Osteoblast (primary cell): ENCODE data around the gene VCPKMT. TPM values are rescaled to one million over a fixed set of nuclear protein-coding genes. Genes with fewer than 3 reads are reported as not detected.
A peak's percentile ranks its signal among the peaks of the same experiment; 100 is the strongest.
"Not testable (repeated sequence)": the region's sequence is repeated elsewhere in the genome, so short reads cannot be mapped to it uniquely, and the experiment has no call there.

ENCODE experiments used
- DNase-seq: peaks from one replicate; pipeline ENCODE4 v3.0.0; 2011; ENCODE audit warnings: low spot score, mixed read lengths; ENCODE audit not compliant: insufficient read length; ENCODE audit errors: missing footprints
- H2AFZ ChIP-seq: 2 replicates; pipeline ENCODE4 v1.6.0; 2011; ENCODE audit warnings: mild to moderate bottlenecking, low read length
- H3K27ac ChIP-seq: 2 replicates; pipeline ENCODE4 v1.5.1; 2011; ENCODE audit warnings: mild to moderate bottlenecking, low read depth, low read length, moderate library complexity
- H3K27me3 ChIP-seq: 2 replicates; pipeline ENCODE4 v1.6.0; 2012; ENCODE audit warnings: mild to moderate bottlenecking, control low read depth, inconsistent platforms, low read length, moderate library complexity; ENCODE audit not compliant: insufficient read depth
- H3K36me3 ChIP-seq: 2 replicates; pipeline ENCODE4 v1.5.1; 2011; ENCODE audit warnings: mild to moderate bottlenecking, low read length, control low read depth, moderate library complexity; ENCODE audit not compliant: insufficient read depth
- H3K4me1 ChIP-seq: 2 replicates; pipeline ENCODE4 v1.5.1; 2011; ENCODE audit warnings: mild to moderate bottlenecking, low read length, control low read depth, moderate library complexity; ENCODE audit not compliant: insufficient read depth
- H3K4me2 ChIP-seq: 2 replicates; pipeline ENCODE4 v1.6.0; 2011; ENCODE audit warnings: mild to moderate bottlenecking, low read length; ENCODE audit not compliant: insufficient read depth
- H3K4me3 ChIP-seq: fragments of 200-600 bp; sonication (generic); 3 replicates; pipeline ENCODE4 v1.5.1; 2012; ENCODE audit warnings: mild to moderate bottlenecking, low read length, inconsistent platforms; ENCODE audit not compliant: insufficient read depth
- H3K79me2 ChIP-seq: 2 replicates; pipeline ENCODE4 v1.6.0; 2012; ENCODE audit warnings: mild to moderate bottlenecking, low read length, control low read depth, inconsistent platforms; ENCODE audit not compliant: insufficient read depth
- H3K9me3 ChIP-seq: 2 replicates; pipeline ENCODE4 v1.5.1; 2011; ENCODE audit warnings: low read depth, low read length, control low read depth
- H4K20me1 ChIP-seq: 2 replicates; pipeline ENCODE4 v1.6.0; 2012; ENCODE audit warnings: mild to moderate bottlenecking, low read length, control low read depth; ENCODE audit not compliant: insufficient read depth
- total RNA-seq: library from RNA; depleted of rRNA; stranded (reverse); fragments of >200 nt; gene quantifications from 2 replicates; pipeline ENCODE4 v1.2.3, GENCODE V29; 2012
- TF ChIP-seq, protein P1 (sequence below): IDR thresholded peaks from 2 replicates; pipeline ENCODE4 v1.5.1; 2011; ENCODE audit warnings: mild to moderate bottlenecking, low read depth, low read length, moderate library complexity; ENCODE audit errors: extremely low read depth

Gene VCPKMT
- total RNA-seq, 1 donor, result 5.4 TPM

DNA sequence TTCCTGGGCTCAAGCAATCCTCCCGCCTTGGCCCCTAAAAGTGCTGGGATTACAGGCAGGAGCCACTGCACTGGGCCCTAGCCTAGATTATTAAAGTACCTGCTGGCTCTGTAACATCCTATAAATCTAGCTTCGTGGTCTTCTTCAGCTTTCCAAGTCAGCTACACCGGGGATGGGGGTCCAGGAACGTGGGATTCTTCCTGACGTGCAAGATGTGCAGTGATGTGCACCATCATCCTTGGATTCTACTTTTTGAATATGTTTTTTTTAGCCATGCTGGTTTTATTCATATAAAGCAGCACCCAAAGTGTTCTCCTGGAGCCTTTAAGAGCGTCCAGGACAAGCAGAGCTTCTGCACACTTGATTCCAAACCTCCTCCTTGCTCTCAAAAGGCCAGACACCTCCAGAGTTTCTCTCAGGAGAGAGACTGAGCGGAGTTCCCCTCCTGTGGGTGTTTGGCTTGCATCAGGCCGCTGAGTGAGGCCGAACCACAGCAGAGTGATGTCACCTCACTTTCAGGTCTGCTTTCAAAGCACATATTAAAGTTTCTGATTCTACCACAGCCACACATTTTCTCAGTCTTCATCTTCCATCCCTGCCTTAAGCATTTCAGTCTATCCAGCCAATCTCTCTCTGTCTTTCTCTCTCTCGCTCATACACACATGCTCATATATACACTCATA, 33.4 kb downstream of the VCPKMT start:
- H3K9me3 ChIP-seq, result no peaks in the 10 kb centered on the region
- peak overlapping the region; percentile 53 for H3K27ac ChIP-seq
- peak overlapping the region; percentile 25 for H3K4me2 ChIP-seq
- H3K36me3 ChIP-seq, result no peaks in the 10 kb centered on the region
- no peak overlapping the region for H2AFZ ChIP-seq
- H3K27me3 ChIP-seq, result no peaks in the 10 kb centered on the region
- peak; percentile 90 for DNase-seq
- no peak overlapping the region for H3K4me3 ChIP-seq
- H3K4me1 ChIP-seq, result peaks cover 20% of the 10 kb centered on the region
- H3K79me2 ChIP-seq, result no peaks in the 10 kb centered on the region
- H4K20me1 ChIP-seq, result no peaks in the 10 kb centered on the region
- TF ChIP-seq, protein P1, sequence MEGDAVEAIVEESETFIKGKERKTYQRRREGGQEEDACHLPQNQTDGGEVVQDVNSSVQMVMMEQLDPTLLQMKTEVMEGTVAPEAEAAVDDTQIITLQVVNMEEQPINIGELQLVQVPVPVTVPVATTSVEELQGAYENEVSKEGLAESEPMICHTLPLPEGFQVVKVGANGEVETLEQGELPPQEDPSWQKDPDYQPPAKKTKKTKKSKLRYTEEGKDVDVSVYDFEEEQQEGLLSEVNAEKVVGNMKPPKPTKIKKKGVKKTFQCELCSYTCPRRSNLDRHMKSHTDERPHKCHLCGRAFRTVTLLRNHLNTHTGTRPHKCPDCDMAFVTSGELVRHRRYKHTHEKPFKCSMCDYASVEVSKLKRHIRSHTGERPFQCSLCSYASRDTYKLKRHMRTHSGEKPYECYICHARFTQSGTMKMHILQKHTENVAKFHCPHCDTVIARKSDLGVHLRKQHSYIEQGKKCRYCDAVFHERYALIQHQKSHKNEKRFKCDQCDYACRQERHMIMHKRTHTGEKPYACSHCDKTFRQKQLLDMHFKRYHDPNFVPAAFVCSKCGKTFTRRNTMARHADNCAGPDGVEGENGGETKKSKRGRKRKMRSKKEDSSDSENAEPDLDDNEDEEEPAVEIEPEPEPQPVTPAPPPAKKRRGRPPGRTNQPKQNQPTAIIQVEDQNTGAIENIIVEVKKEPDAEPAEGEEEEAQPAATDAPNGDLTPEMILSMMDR, result no peak

DNA sequence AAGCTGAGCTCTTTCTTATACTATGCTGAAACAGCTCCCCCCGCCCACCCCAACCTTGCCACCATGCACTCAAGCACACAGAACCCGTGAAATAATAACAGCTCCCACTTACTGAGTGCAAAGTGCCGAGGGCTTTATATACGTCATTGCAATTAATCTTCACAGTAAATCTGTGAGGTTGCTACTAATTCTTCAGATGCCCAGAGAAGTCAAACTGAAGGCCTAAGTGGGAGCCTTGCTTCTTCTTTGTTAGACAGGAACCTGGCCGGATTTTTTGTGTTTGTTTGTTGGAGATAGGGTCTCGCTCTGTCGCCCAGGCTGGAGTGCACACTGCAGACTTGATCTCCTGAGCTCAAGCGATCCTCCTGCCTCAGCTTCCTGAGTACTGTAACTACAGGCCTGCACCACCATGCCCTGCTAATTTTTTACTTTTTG, 34.0 kb downstream of the VCPKMT start:
- Histone ChIP-seq H2AFZ (no peak overlapping the region), H4K20me1 (no peaks in the 10 kb centered on the region), H3K27ac (no peak overlapping the region), H3K4me2 (no peak overlapping the region), H3K36me3 (no peaks in the 10 kb centered on the region), H3K9me3 (no peaks in the 10 kb centered on the region), H3K27me3 (no peaks in the 10 kb centered on the region), H3K4me3 (no peak overlapping the region), H3K4me1 (peaks cover 20% of the 10 kb centered on the region), H3K79me2 (no peaks in the 10 kb centered on the region)
- no peak for DNase-seq
- TF ChIP-seq, protein P1, result no peak

DNA sequence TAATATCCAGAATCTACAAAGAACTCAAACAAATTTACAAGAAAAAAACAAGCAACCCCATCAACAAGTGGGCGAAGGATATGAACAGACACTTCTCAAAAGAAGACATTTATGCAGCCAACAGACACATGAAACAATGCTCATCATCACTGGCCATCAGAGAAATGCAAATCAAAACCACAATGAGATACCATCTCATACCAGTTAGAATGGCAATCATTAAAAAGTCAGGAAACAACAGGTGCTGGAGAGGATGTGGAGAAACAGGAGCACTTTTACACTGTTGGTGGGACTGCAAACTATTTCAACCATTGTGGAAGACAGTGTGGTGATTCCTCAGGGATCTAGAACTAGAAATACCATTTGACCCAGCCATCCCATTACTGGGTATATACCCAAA, 37.3 kb downstream of the VCPKMT start:
- H2AFZ ChIP-seq, H3K4me3 ChIP-seq, H3K27ac ChIP-seq, H3K4me2 ChIP-seq, H4K20me1 ChIP-seq, H3K79me2 ChIP-seq, H3K4me1 ChIP-seq, H3K9me3 ChIP-seq, DNase-seq, H3K36me3 ChIP-seq, H3K27me3 ChIP-seq: not testable (repeated sequence)

DNA sequence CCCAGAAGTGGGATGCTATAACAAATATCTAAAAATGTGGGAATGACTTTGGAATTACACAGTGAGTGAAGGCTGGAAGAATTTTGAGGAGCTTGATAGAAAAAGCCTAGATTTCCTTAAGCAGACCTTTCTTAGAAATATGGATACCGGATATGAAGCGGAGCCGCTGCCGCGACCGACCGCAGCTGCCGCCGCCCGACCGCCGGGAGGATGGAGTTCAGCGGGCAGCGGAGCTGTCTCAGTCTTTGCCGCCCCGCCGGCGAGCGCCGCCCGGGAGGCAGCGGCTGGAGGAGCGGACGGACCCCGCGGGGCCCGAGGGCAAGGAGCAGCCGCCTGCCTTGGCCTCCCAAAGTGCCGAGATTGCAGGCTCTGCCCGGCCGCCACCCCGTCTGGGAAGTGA, 42.7 kb downstream of the VCPKMT start:
- H3K4me3 ChIP-seq, H3K4me1 ChIP-seq, DNase-seq, H2AFZ ChIP-seq, H3K79me2 ChIP-seq, H4K20me1 ChIP-seq, H3K27me3 ChIP-seq, H3K27ac ChIP-seq, H3K4me2 ChIP-seq, H3K36me3 ChIP-seq, H3K9me3 ChIP-seq: not testable (repeated sequence)

DNA sequence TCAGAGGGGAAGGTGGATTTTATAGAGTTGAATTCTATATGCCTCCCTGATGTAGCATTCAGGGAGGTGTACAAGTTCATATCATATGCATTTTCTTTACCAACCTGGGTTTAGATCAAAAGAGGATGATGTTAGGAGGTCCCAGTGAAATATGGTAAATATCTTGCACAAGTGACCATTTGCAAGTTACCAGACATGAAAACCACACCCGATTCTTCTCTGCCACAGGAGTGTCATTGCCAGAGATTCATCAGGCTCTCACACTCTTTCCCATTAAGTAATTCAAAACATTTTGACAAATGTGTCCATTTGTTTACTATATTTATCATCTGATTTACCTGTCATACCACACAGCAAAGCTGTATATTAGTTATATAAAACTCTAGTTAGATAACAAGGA, 44.0 kb downstream of the VCPKMT start:
- Histone ChIP-seq H3K4me3 (no peak overlapping the region), H3K36me3 (no peaks in the 10 kb centered on the region), H3K4me2 (no peak overlapping the region), H3K9me3 (no peaks in the 10 kb centered on the region), H3K4me1 (peaks cover 10% of the 10 kb centered on the region), H3K27me3 (no peaks in the 10 kb centered on the region), H3K27ac (no peak overlapping the region), H3K79me2 (no peaks in the 10 kb centered on the region), H2AFZ (no peak overlapping the region), H4K20me1 (no peaks in the 10 kb centered on the region)
- no peak for DNase-seq
- TF ChIP-seq, protein P1, result no peak
